PC-9 (cell line): ENCODE results near the gene TMEM30A. TPM values are rescaled to one million over a fixed set of nuclear protein-coding genes. Genes with fewer than 3 reads are reported as not detected.

ENCODE experiments used
- BruUV-seq: library from RNA; stranded (reverse); fragments of 400-500 nt; replicated peaks from 2 replicates; lab custom pipeline; 2021; lab: Mats Ljungman, UMichigan
- CTCF ChIA-PET: fragments of 300-600 bp; sonication (Branson Sonifier 250); formaldehyde crosslinking; loops from one replicate; lab custom pipeline; 2022; ENCODE audit warnings: antibody characterized with exemption; lab: Charles Lee
- POLR2A ChIA-PET: fragments of 300-600 bp; sonication (Branson Sonifier 250); formaldehyde crosslinking; loops from one replicate; lab custom pipeline; 2022; ENCODE audit warnings: antibody characterized with exemption; ENCODE audit not compliant: unreplicated experiment; lab: Charles Lee
- DNase-seq, 2 experiments: peaks; one replicate each; pipeline versions ENCODE4 v3.0.0 to v3.0.0-alpha.2; 2015 to 2022; ENCODE audit warnings: mixed read lengths in 1 of 2
- H2AFZ ChIP-seq: fragments of 200-600 bp; sonication (generic); 2 replicates; pipeline ENCODE4 v1.8.1; 2017; ENCODE audit warnings: antibody characterized with exemption
- H3F3A ChIP-seq: fragments of 200-600 bp; sonication (generic); 2 replicates; pipeline ENCODE4 v1.8.1; 2017; ENCODE audit warnings: antibody characterized with exemption, mild to moderate bottlenecking, low read depth; ENCODE audit not compliant: insufficient read depth
- H3K27ac ChIP-seq: fragments of 200-600 bp; sonication (generic); 2 replicates; pipeline ENCODE4 v1.6.1; 2016; ENCODE audit warnings: mixed run types
- H3K27me3 ChIP-seq: fragments of 200-600 bp; sonication (generic); 2 replicates; pipeline ENCODE4 v1.6.1; 2016; ENCODE audit warnings: low read depth, mixed run types; ENCODE audit not compliant: insufficient read depth
- H3K36me3 ChIP-seq: fragments of 200-600 bp; sonication (generic); 2 replicates; pipeline ENCODE4 v1.6.1; 2016; ENCODE audit warnings: low read depth, mixed run types
- H3K4me1 ChIP-seq: fragments of 200-600 bp; sonication (generic); replicated peaks from 2 replicates; pipeline ENCODE4 v1.6.1; 2016; ENCODE audit warnings: mixed run types; ENCODE audit not compliant: insufficient read depth
- H3K4me2 ChIP-seq: fragments of 200-600 bp; sonication (generic); 2 replicates; pipeline ENCODE4 v1.6.1; 2017; ENCODE audit warnings: mixed run types
- H3K4me3 ChIP-seq: fragments of 200-600 bp; sonication (generic); 2 replicates; pipeline ENCODE4 v1.6.1; 2016; ENCODE audit warnings: mixed run types
- H3K79me2 ChIP-seq: fragments of 200-600 bp; sonication (generic); 2 replicates; pipeline ENCODE4 v1.6.1; 2017; ENCODE audit warnings: low read depth, mixed run types
- H3K9me2 ChIP-seq: fragments of 200-600 bp; sonication (generic); 2 replicates; pipeline ENCODE4 v1.8.1; 2017; ENCODE audit warnings: mild to moderate bottlenecking; ENCODE audit not compliant: insufficient read depth
- H3K9me3 ChIP-seq: fragments of 200-600 bp; sonication (generic); 2 replicates; pipeline ENCODE4 v1.8.1; 2016; ENCODE audit warnings: low read depth; ENCODE audit not compliant: insufficient read depth
- H4K20me1 ChIP-seq: fragments of 200-600 bp; sonication (generic); 2 replicates; pipeline ENCODE4 v1.8.1; 2017; ENCODE audit not compliant: insufficient read depth
- EZH2 ChIP-seq: fragments of 200-600 bp; sonication (generic); IDR thresholded peaks from 2 replicates; pipeline ENCODE4 v1.8.0; 2017; ENCODE audit warnings: antibody characterized with exemption, low read depth
- intact Hi-C: fragments of 100-400 bp; cut with micrococcal nuclease; formaldehyde crosslinking; loops from one replicate; pipeline ENCODE4 v1.10.0; 2022; ENCODE audit not compliant: unreplicated experiment
- total RNA-seq: library from RNA; stranded (reverse); gene quantifications from 2 replicates; pipeline ENCODE4 v1.2.3, GENCODE V29; 2021
- TF ChIP-seq, protein P1 (sequence below): fragments of 200-600 bp; sonication (generic); conservative IDR thresholded peaks from 2 replicates; pipeline ENCODE4 v1.6.1; 2017; ENCODE audit warnings: mixed run types, antibody characterized with exemption, mild to moderate bottlenecking, moderate library complexity

TMEM30A gene
- total RNA-seq, 1 experiment from 2014 or later, result 122 TPM

DNA sequence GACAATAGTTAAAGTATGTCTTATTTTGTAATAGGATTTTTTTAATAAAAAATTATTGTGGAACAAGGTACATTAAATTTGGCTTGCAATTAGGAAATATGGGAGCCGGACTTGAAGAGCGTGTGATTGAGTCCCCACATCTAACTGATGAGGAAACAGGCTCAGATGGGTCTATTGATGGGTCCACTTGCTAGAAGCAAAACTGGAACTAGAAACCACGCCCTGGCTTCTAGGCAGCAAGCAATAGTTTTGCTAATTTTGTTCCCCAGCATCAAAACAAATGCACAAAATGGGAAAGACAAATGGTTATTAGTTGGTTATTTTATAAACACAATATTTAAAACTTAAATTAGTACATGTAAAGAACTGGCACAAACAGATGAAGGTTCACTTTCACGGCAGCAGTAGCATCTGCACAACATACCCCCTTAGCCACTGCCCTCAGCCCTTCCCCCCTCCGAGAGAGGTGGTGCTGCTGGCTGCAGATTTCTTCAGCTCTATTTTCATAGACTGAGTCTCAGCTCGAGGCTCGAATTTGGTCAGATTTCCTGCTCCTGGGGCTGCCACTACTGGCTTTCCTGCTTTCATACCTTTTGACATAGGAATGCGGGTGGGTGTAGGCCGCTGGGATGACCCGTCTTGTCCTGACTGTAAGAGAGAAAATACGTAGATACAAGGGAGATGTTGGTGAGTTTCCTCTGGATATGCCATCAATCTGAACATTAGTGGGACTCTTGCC, 23.8 kb upstream of the TMEM30A start:
- DNase-seq, result no peak
- no peaks in the 10 kb centered on the region for H4K20me1 ChIP-seq
- no peaks in the 10 kb centered on the region for H3F3A ChIP-seq
- H3K9me2 ChIP-seq, result no peaks in the 10 kb centered on the region
- H3K4me1 ChIP-seq, result no peaks in the 10 kb centered on the region
- CTCF ChIA-PET, result interaction anchor here (0.6 kb wide), 1 partner anchor 14 kb away, joined by 3 read pairs; no protein-coding TSS in a partner anchor
- H3K4me2 ChIP-seq, result no peak overlapping the region
- BruUV-seq, result no TSS peak
- H3K4me3 ChIP-seq, result no peak overlapping the region
- no peaks in the 10 kb centered on the region for H3K79me2 ChIP-seq
- TF ChIP-seq, protein P1, sequence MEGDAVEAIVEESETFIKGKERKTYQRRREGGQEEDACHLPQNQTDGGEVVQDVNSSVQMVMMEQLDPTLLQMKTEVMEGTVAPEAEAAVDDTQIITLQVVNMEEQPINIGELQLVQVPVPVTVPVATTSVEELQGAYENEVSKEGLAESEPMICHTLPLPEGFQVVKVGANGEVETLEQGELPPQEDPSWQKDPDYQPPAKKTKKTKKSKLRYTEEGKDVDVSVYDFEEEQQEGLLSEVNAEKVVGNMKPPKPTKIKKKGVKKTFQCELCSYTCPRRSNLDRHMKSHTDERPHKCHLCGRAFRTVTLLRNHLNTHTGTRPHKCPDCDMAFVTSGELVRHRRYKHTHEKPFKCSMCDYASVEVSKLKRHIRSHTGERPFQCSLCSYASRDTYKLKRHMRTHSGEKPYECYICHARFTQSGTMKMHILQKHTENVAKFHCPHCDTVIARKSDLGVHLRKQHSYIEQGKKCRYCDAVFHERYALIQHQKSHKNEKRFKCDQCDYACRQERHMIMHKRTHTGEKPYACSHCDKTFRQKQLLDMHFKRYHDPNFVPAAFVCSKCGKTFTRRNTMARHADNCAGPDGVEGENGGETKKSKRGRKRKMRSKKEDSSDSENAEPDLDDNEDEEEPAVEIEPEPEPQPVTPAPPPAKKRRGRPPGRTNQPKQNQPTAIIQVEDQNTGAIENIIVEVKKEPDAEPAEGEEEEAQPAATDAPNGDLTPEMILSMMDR, result no peak
- no peak for TF ChIP-seq EZH2
- no peak overlapping the region for H2AFZ ChIP-seq
- H3K27ac ChIP-seq, result no peak overlapping the region
- H3K27me3 ChIP-seq, result no peaks in the 10 kb centered on the region
- intact Hi-C loops, result no loop called here
- no peaks in the 10 kb centered on the region for H3K36me3 ChIP-seq
- H3K9me3 ChIP-seq, result no peaks in the 10 kb centered on the region
- POLR2A ChIA-PET, result no interaction called here

DNA sequence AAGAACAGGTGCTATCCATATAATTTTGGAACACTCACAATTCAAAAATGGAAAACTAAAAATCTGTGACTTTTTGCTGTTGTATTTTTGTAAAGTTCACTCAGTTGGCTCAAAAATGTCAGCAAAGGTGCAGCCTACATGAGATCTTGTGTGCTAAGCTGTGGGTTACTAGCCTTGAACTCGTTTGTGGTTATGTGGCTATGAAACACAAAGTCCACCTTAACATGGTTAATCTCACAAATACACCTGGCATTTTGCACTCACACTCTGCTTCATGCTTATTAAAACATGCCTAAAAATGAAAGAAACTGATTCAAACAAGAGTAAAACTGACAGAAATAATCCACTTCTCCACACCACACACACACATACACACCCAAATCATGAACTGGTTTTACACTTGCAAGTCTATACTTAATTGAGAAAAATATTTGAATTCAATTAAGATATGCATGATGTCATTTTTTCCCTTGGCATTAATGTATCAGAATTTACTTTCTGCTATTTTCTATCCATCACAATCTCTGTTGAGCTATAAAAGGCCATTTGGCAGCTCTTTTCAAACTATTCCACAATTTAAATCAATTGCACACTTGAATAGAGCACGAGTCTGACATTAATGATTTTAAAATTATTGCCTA, 22.9 kb upstream of the TMEM30A start:
- H3K79me2 ChIP-seq, result no peaks in the 10 kb centered on the region
- POLR2A ChIA-PET, result no interaction called here

DNA sequence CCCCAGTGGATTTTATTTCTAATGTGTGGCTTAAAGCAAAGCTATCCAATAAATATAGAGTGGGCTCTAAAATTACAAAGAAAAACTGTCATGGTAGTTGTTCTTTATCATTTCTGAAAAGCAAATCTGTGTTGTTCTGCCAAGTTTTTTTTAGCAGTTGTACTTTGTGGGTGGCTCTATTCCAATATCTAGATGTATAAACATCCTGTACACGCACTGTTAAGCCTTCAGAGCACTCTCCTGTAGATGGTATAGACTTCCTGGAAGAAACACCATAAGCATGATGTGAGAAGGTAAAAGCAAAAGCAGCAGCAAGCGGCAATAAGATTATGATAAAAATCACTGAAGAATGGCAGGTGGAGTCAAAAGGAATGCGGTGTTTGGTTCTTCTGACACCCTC, 21.5 kb upstream of the TMEM30A start:
- POLR2A ChIA-PET, result interaction anchor here (0.6 kb wide), 1 partner anchor 71 kb away, joined by 3 read pairs; no protein-coding TSS in a partner anchor
- Histone ChIP-seq H2AFZ (no peak overlapping the region), H3K4me3 (no peak overlapping the region), H3K9me2 (no peaks in the 10 kb centered on the region), H3K79me2 (no peaks in the 10 kb centered on the region), H3K36me3 (no peaks in the 10 kb centered on the region), H3K27me3 (no peaks in the 10 kb centered on the region), H3K27ac (no peak overlapping the region), H4K20me1 (no peaks in the 10 kb centered on the region), H3K4me2 (no peak overlapping the region), H3F3A (no peaks in the 10 kb centered on the region), H3K9me3 (no peaks in the 10 kb centered on the region), H3K4me1 (no peaks in the 10 kb centered on the region)
- intact Hi-C loops, result no loop called here
- TF ChIP-seq, protein P1, result no peak
- no peak for TF ChIP-seq EZH2
- no peak for DNase-seq
- CTCF ChIA-PET, result interaction anchor here (0.6 kb wide), 1 partner anchor 218 kb away, joined by 13 read pairs; no protein-coding TSS in a partner anchor
- no TSS peak for BruUV-seq

More for the DNA sequence above, 22.9 kb upstream of the TMEM30A start:
- no peaks in the 10 kb centered on the region for H3K36me3 ChIP-seq
- TF ChIP-seq, protein P1, result no peak
- no peak for TF ChIP-seq EZH2
- H3K9me2 ChIP-seq, result no peaks in the 10 kb centered on the region
- no peaks in the 10 kb centered on the region for H3F3A ChIP-seq
- CTCF ChIA-PET, result interaction anchor here (0.6 kb wide), 1 partner anchor 13 kb away, joined by 3 read pairs; no protein-coding TSS in a partner anchor
- no peaks in the 10 kb centered on the region for H3K9me3 ChIP-seq
- H3K27me3 ChIP-seq, result no peaks in the 10 kb centered on the region
- H2AFZ ChIP-seq, result no peak overlapping the region
- DNase-seq, result no peak
- no peaks in the 10 kb centered on the region for H3K4me1 ChIP-seq
- H3K4me2 ChIP-seq, result no peak overlapping the region
- no peak overlapping the region for H3K4me3 ChIP-seq
- H4K20me1 ChIP-seq, result no peaks in the 10 kb centered on the region
- no TSS peak for BruUV-seq
- intact Hi-C loops, result no loop called here
- no peak overlapping the region for H3K27ac ChIP-seq
